Lung (tissue), 12 donors: Measurements from ENCODE around the gene RAB40A. TPM values are rescaled to one million over a fixed set of nuclear protein-coding genes. Genes with fewer than 3 reads are reported as not detected.

Experiments used
- ATAC-seq: fragments of 200-7000 bp; cut with Tn5 transposase; one replicate; pipeline ENCODE4 v1.9.1; 2020; ENCODE audit warnings: moderate number of reproducible peaks; ENCODE audit not compliant: insufficient read depth, low FRiP score
- DNase-seq, 3 donors: peaks; one replicate each; pipeline ENCODE4 v3.0.0-alpha.2; 2013 to 2017
- H3K27ac ChIP-seq, 2 donors: one replicate each; pipeline ENCODE4 v1.5.1; 2013; ENCODE audit warnings: mild to moderate bottlenecking in 2 of 2, moderate library complexity in 2 of 2, control low read depth in 1 of 2, inconsistent platforms in 1 of 2, low read depth in 1 of 2, low read length in 1 of 2
- H3K27me3 ChIP-seq, 3 donors: one replicate each; pipeline ENCODE4 v1.5.1; 2013; ENCODE audit warnings: low read length in 2 of 3; ENCODE audit not compliant: control insufficient read depth in 3 of 3, insufficient read depth in 3 of 3
- H3K36me3 ChIP-seq, 4 donors: one replicate each; pipeline ENCODE4 v1.5.1; 2013; ENCODE audit warnings: low read length in 4 of 4, mild to moderate bottlenecking in 1 of 4, moderate library complexity in 1 of 4; ENCODE audit not compliant: control insufficient read depth in 4 of 4, insufficient read depth in 4 of 4
- H3K4me1 ChIP-seq, 5 donors: one replicate each; pipeline ENCODE4 v1.5.1; 2013; ENCODE audit warnings: low read length in 5 of 5, mild to moderate bottlenecking in 2 of 5, moderate library complexity in 1 of 5; ENCODE audit not compliant: control insufficient read depth in 5 of 5, insufficient read depth in 5 of 5
- H3K4me3 ChIP-seq: one replicate; pipeline ENCODE4 v1.5.1; 2013; ENCODE audit warnings: mild to moderate bottlenecking, control low read depth, moderate library complexity
- H3K9ac ChIP-seq, 2 donors: one replicate each; pipeline ENCODE4 v1.5.1; 2013; ENCODE audit warnings: low read length in 2 of 2, control low read depth in 1 of 2; ENCODE audit not compliant: insufficient read depth in 1 of 2
- H3K9me3 ChIP-seq, 4 donors: one replicate each; pipeline ENCODE4 v1.5.1; 2013; ENCODE audit warnings: low read length in 3 of 4, mild to moderate bottlenecking in 1 of 4, moderate library complexity in 1 of 4; ENCODE audit not compliant: control insufficient read depth in 4 of 4, insufficient read depth in 3 of 4
- CTCF ChIP-seq: IDR thresholded peaks from 2 replicates; pipeline ENCODE4 v1.5.1; 2012; ENCODE audit warnings: mild to moderate bottlenecking; ENCODE audit errors: control extremely low read depth, extremely low read depth
- WGBS, 2 donors: extraction: QIAGEN DNeasy Blood & Tissue Kit; methylation state at CpG; one replicate each; pipeline ENCODE4 v1.1.7; 2013; 5-methylcytosine and 5-hydroxymethylcytosine counted together
- polyA plus RNA-seq, 2 donors: library from polyadenylated mRNA; stranded (reverse); fragments of 200-250 nt; gene quantifications; one replicate each; pipeline ENCODE4 v1.2.1, GENCODE V29; 2013
- total RNA-seq, 2 donors: library from RNA; depleted of rRNA in 1 of 2; stranded (reverse); fragments of >200 nt in 1 of 2; gene quantifications; one replicate each; pipeline ENCODE4 v1.2.1, GENCODE V29; 2014 to 2021
- donor health status: control.
- donor health status: control.
- donor health status: Bipolar disorder and iron deficiency.
- donor health status: healthy.
- donor health status: DM: yes; HTN: yes; CAD: no.

RAB40A gene
- total and polyA plus RNA-seq, 4 donors = 0.06 to 1.1 (median 0.24) TPM

GRCh38 chrX:103549916-103550315, 30.6 kb upstream of the RAB40A start:
- no peak for TF ChIP-seq CTCF
- H3K36me3 ChIP-seq = no peaks in the 10 kb centered on the region
- H3K27ac ChIP-seq = no peak overlapping the region
- no peak for DNase-seq
- ATAC-seq = no peak
- no peak overlapping the region for H3K4me3 ChIP-seq
- H3K9me3 ChIP-seq = no peaks in the 10 kb centered on the region
- H3K27me3 ChIP-seq = peaks cover 0 to 26% (median 3%) of the 10 kb centered on the region in 3 donors
- 68 to 89% methylated on average over 3 of the region's 3 CpGs for WGBS, 2 donors
- H3K4me1 ChIP-seq = peaks cover 0 to 6% (median 0%) of the 10 kb centered on the region in 5 donors
- no peak overlapping the region for H3K9ac ChIP-seq

GRCh38 chrX:103540145-103540544, 20.9 kb upstream of the RAB40A start:
- TF ChIP-seq CTCF = no peak
- no peaks in the 10 kb centered on the region for H3K9me3 ChIP-seq
- H3K4me3 ChIP-seq = no peak overlapping the region
- H3K27ac ChIP-seq = no peak overlapping the region
- H3K36me3 ChIP-seq = no peaks in the 10 kb centered on the region
- DNase-seq = no peak
- no peak for ATAC-seq
- peaks cover 5 to 44% (median 10%) of the 10 kb centered on the region in 3 donors for H3K27me3 ChIP-seq
- H3K9ac ChIP-seq = no peak overlapping the region
- H3K4me1 ChIP-seq = no peaks in the 10 kb centered on the region

- WGBS, 2 donors = 65 to 90% methylated on average over 2 of the region's 2 CpGs
- H3K4me1 ChIP-seq = no peaks in the 10 kb centered on the region
- TF ChIP-seq CTCF = no peak
- DNase-seq (no peak), ATAC-seq (no peak)
- H3K9me3 ChIP-seq = no peaks in the 10 kb centered on the region
- no peak overlapping the region for H3K4me3 ChIP-seq
- peaks cover 3 to 46% (median 10%) of the 10 kb centered on the region in 3 donors for H3K27me3 ChIP-seq
- H3K27ac ChIP-seq = no peak overlapping the region
- no peak overlapping the region for H3K9ac ChIP-seq
- H3K36me3 ChIP-seq = no peaks in the 10 kb centered on the region
Observed at GRCh38 chrX:103539695-103540094, 20.4 kb upstream of the RAB40A start.

- ATAC-seq (no peak), DNase-seq (no peak)
- Histone ChIP-seq H3K9ac (no peak overlapping the region), H3K36me3 (no peaks in the 10 kb centered on the region), H3K4me3 (no peak overlapping the region), H3K4me1 (no peaks in the 10 kb centered on the region), H3K27ac (no peak overlapping the region), H3K27me3 (peaks cover 0 to 46% (median 15%) of the 10 kb centered on the region in 3 donors), H3K9me3 (no peaks in the 10 kb centered on the region)
- TF ChIP-seq CTCF = no peak
Observed at GRCh38 chrX:103538728-103539127, 19.4 kb upstream of the RAB40A start.
